NCI-H2227 (cell line): Measurements from ENCODE around the gene JPT2.

ENCODE experiments used
- DNase-seq: peaks from one replicate; lab custom pipeline; 2025; ENCODE audit not compliant: unreplicated experiment; lab: John Stamatoyannopoulos, UW

The JPT2 gene

GRCh38 chr16:1651094-1651973 lies 26.7 kb upstream of the JPT2 start:
- DNase-seq, result peak; percentile 63

GRCh38 chr16:1651974-1652312 lies 26.1 kb upstream of the JPT2 start:
- peak; percentile 45 for DNase-seq

- no peak for DNase-seq
These were observed 25.1 kb upstream of the JPT2 start for GRCh38 chr16:1653023-1653422.

- no peak for DNase-seq
These were observed 23.4 kb upstream of the JPT2 start for GRCh38 chr16:1654505-1655268.

GRCh38 chr16:1655269-1655807 lies 22.7 kb upstream of the JPT2 start:
- DNase-seq, result no peak

- no peak for DNase-seq
These were observed 21.9 kb upstream of the JPT2 start for GRCh38 chr16:1655909-1656807.

- no peak for DNase-seq
These were observed 21.1 kb upstream of the JPT2 start for GRCh38 chr16:1656808-1657617.

- DNase-seq, result no peak
These were observed 20.2 kb upstream of the JPT2 start for GRCh38 chr16:1657841-1658240.

- DNase-seq, result no peak
These were observed 19.0 kb upstream of the JPT2 start for GRCh38 chr16:1659031-1659430.

GRCh38 chr16:1661826-1662225 lies 16.3 kb upstream of the JPT2 start:
- DNase-seq, result no peak

- no peak for DNase-seq
These were observed 15.5 kb upstream of the JPT2 start for GRCh38 chr16:1662543-1662942.

GRCh38 chr16:1665829-1666228 lies 12.2 kb upstream of the JPT2 start:
- DNase-seq, result no peak

GRCh38 chr16:1666316-1666715 lies 11.8 kb upstream of the JPT2 start:
- DNase-seq, result no peak

GRCh38 chr16:1667271-1667670 lies 10.8 kb upstream of the JPT2 start:
- peak; percentile 38 for DNase-seq

GRCh38 chr16:1667916-1668315 lies 10.2 kb upstream of the JPT2 start:
- DNase-seq, result no peak

GRCh38 chr16:1668612-1669319 lies 9.3 kb upstream of the JPT2 start:
- DNase-seq, result no peak

- no peak for DNase-seq
These were observed 8.4 kb upstream of the JPT2 start for GRCh38 chr16:1669698-1670097.

GRCh38 chr16:1670371-1670770 lies 7.7 kb upstream of the JPT2 start:
- no peak for DNase-seq

- no peak for DNase-seq
These were observed 7.2 kb upstream of the JPT2 start for GRCh38 chr16:1670866-1671265.
